MM.1S (cell line): ENCODE results near the gene ATP13A3.

ENCODE experiments used
- DNase-seq: peaks from one replicate; pipeline ENCODE4 v3.0.0-alpha.2; 2015
- H2AFZ ChIP-seq: fragments of 300-600 bp; sonication (generic); 2 replicates; pipeline ENCODE4 v1.6.0; 2016; ENCODE audit warnings: antibody characterized with exemption, low read length
- H3F3A ChIP-seq: fragments of 300-600 bp; sonication (generic); 2 replicates; pipeline ENCODE4 v1.6.1; 2016; ENCODE audit warnings: mild to moderate bottlenecking, antibody characterized with exemption, low read length, moderate library complexity, mixed read lengths; ENCODE audit not compliant: insufficient read depth
- H3K27ac ChIP-seq: fragments of 300-600 bp; sonication (generic); 2 replicates; pipeline ENCODE4 v1.5.1; 2016; ENCODE audit warnings: mild to moderate bottlenecking, low read length
- H3K27me3 ChIP-seq: fragments of 300-600 bp; sonication (generic); replicated peaks from 2 replicates; pipeline ENCODE4 v1.6.0; 2016; ENCODE audit warnings: low read length; ENCODE audit not compliant: insufficient read depth
- H3K36me3 ChIP-seq: fragments of 300-600 bp; sonication (generic); replicated peaks from 2 replicates; pipeline ENCODE4 v1.6.1; 2016; ENCODE audit warnings: mild to moderate bottlenecking, low read length, mixed read lengths; ENCODE audit not compliant: insufficient read depth
- H3K4me1 ChIP-seq: fragments of 300-600 bp; sonication (generic); 2 replicates; pipeline ENCODE4 v1.6.1; 2016; ENCODE audit warnings: low read length, mixed read lengths
- H3K4me2 ChIP-seq: fragments of 300-600 bp; sonication (generic); 2 replicates; pipeline ENCODE4 v1.6.0; 2016; ENCODE audit warnings: low read depth, low read length
- H3K4me3 ChIP-seq: fragments of 300-600 bp; sonication (generic); 2 replicates; pipeline ENCODE4 v1.5.1; 2016; ENCODE audit warnings: low read length, mixed read lengths
- H3K79me2 ChIP-seq: fragments of 300-600 bp; sonication (generic); 2 replicates; pipeline ENCODE4 v1.6.1; 2016; ENCODE audit warnings: mixed run types, low read length, mixed read lengths
- H3K9ac ChIP-seq: fragments of 300-600 bp; sonication (generic); 2 replicates; pipeline ENCODE4 v1.6.1; 2016; ENCODE audit warnings: low read length, mixed read lengths
- H3K9me2 ChIP-seq: fragments of 300-600 bp; sonication (generic); replicated peaks from 2 replicates; pipeline ENCODE4 v1.6.1; 2016; ENCODE audit warnings: mild to moderate bottlenecking, low read length, mixed read lengths; ENCODE audit not compliant: insufficient read depth
- H3K9me3 ChIP-seq: fragments of 300-600 bp; sonication (generic); replicated peaks from 2 replicates; pipeline ENCODE4 v1.6.1; 2016; ENCODE audit warnings: mild to moderate bottlenecking, low read length, mixed read lengths; ENCODE audit not compliant: insufficient read depth
- H4K20me1 ChIP-seq: fragments of 300-600 bp; sonication (generic); 2 replicates; pipeline ENCODE4 v1.6.1; 2016; ENCODE audit warnings: mild to moderate bottlenecking, low read length, moderate library complexity, mixed read lengths; ENCODE audit not compliant: insufficient read depth
- CTCF ChIP-seq: fragments of 300-600 bp; sonication (generic); IDR thresholded peaks from 2 replicates; pipeline ENCODE4 v1.5.1; 2016; ENCODE audit warnings: antibody characterized with exemption, low read length, mixed read lengths
- EZH2 ChIP-seq: fragments of 300-600 bp; sonication (generic); optimal IDR thresholded peaks from 2 replicates; pipeline ENCODE3; 2017; ENCODE audit warnings: low read depth, mild to moderate bottlenecking, antibody characterized with exemption, low read length, mixed read lengths
- EZH2phosphoT487 ChIP-seq: fragments of 300-600 bp; sonication (generic); IDR thresholded peaks from 2 replicates; pipeline ENCODE4 v1.6.1; 2018; ENCODE audit warnings: antibody characterized with exemption, low read length

ATP13A3 gene

DNA sequence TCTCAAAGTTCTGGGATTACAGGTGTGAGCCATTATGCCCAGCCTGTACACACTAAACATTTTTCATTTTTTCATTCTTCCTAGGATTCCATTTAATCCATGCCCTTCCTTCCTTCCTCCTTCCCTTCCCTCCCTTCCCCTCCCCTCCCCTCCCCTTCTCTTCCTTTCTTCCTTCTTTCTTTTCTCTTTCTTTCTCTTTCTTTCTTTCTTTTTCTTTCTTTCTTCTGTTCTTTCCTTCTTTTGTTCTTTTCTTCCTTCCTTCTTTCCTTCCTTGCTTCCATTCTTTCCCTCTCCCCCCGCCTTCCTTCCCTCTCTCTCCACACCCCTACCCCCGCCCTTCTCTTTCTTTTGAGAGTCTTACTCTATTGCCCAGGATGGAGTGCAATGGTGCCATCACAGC, 40.9 kb upstream of the ATP13A3 start:
- no peak overlapping the region for H2AFZ ChIP-seq
- H3K4me3 ChIP-seq = no peak overlapping the region
- H4K20me1 ChIP-seq = no peaks in the 10 kb centered on the region
- no peaks in the 10 kb centered on the region for H3K9me3 ChIP-seq
- H3K9ac ChIP-seq = no peak overlapping the region
- TF ChIP-seq CTCF (no peak), EZH2phosphoT487 (no peak), EZH2 (no peak)
- no peaks in the 10 kb centered on the region for H3K36me3 ChIP-seq
- no peaks in the 10 kb centered on the region for H3K9me2 ChIP-seq
- H3K4me1 ChIP-seq = no peaks in the 10 kb centered on the region
- H3K27ac ChIP-seq = no peak overlapping the region
- no peak for DNase-seq
- H3K27me3 ChIP-seq = no peaks in the 10 kb centered on the region
- H3F3A ChIP-seq = no peaks in the 10 kb centered on the region
- no peak overlapping the region for H3K4me2 ChIP-seq
- no peaks in the 10 kb centered on the region for H3K79me2 ChIP-seq

DNA sequence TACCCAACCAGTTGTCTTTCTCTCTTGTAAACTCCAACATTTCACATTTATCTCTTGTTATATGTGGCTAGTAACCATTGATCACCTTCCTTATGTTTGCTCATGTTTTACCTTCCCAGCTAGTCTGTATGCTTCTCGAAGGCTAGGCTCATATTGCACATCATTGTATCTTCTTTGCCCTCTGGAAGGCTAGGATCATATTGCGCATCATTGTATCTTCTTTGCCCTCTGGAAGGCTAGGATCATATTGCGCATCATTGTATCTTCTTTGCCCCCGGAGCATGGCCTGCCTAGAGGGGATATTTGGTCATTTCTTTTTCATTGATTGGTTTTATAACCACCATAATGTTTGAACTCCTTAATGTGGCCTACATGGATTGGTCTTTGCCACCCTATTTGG, 39.4 kb upstream of the ATP13A3 start:
- Histone ChIP-seq H2AFZ (no peak overlapping the region), H3K4me1 (no peaks in the 10 kb centered on the region), H3K4me2 (no peak overlapping the region), H3F3A (no peaks in the 10 kb centered on the region), H3K9me2 (no peaks in the 10 kb centered on the region), H3K9ac (no peak overlapping the region), H3K27ac (no peak overlapping the region), H3K36me3 (no peaks in the 10 kb centered on the region), H3K4me3 (no peak overlapping the region), H3K9me3 (no peaks in the 10 kb centered on the region), H3K27me3 (no peaks in the 10 kb centered on the region), H4K20me1 (no peaks in the 10 kb centered on the region), H3K79me2 (no peaks in the 10 kb centered on the region)
- TF ChIP-seq EZH2phosphoT487 (no peak), CTCF (no peak), EZH2 (no peak)
- DNase-seq = no peak

- no peak for DNase-seq
- no peak overlapping the region for H2AFZ ChIP-seq
- no peak overlapping the region for H3K4me2 ChIP-seq
- no peak overlapping the region for H3K27ac ChIP-seq
- no peaks in the 10 kb centered on the region for H3K9me3 ChIP-seq
- no peaks in the 10 kb centered on the region for H3K9me2 ChIP-seq
- no peaks in the 10 kb centered on the region for H3K27me3 ChIP-seq
- no peaks in the 10 kb centered on the region for H3K36me3 ChIP-seq
- H3K4me1 ChIP-seq = no peaks in the 10 kb centered on the region
- H3K79me2 ChIP-seq = no peaks in the 10 kb centered on the region
- no peak overlapping the region for H3K9ac ChIP-seq
- TF ChIP-seq EZH2phosphoT487 = no peak
- no peak for TF ChIP-seq CTCF
- TF ChIP-seq EZH2 = no peak
- H3F3A ChIP-seq = no peaks in the 10 kb centered on the region
- H3K4me3 ChIP-seq = no peak overlapping the region
- H4K20me1 ChIP-seq = no peaks in the 10 kb centered on the region
These were observed 35.8 kb upstream of the ATP13A3 start for GRCh38 chr3:194522579-194523046.
